Mucosa of descending colon (tissue), 3 donors: ENCODE results near the gene ZMIZ1. TPM values are rescaled to one million over a fixed set of nuclear protein-coding genes. Genes with fewer than 3 reads are reported as not detected.

Experiments
- ATAC-seq: fragments of 200-7000 bp; cut with Tn5 transposase; one replicate; pipeline ENCODE4 v1.9.1; 2020; ENCODE audit warnings: mild to moderate bottlenecking, moderate library complexity
- DNase-seq, 3 donors: peaks; one replicate each; pipeline ENCODE4 v3.0.0-alpha.2; 2020
- H3K36me3 ChIP-seq: fragments of 200-600 bp; one replicate; pipeline ENCODE4 v1.8.0; 2021; ENCODE audit warnings: low read depth, mild to moderate bottlenecking
- H3K4me1 ChIP-seq: fragments of 200-600 bp; one replicate; pipeline ENCODE4 v1.8.0; 2021; ENCODE audit warnings: low read depth, mild to moderate bottlenecking
- H3K4me3 ChIP-seq: fragments of 200-600 bp; one replicate; pipeline ENCODE4 v1.8.0; 2021; ENCODE audit warnings: mild to moderate bottlenecking
- H3K9me3 ChIP-seq: fragments of 200-600 bp; one replicate; pipeline ENCODE4 v1.8.0; 2021; ENCODE audit warnings: mild to moderate bottlenecking
- intact Hi-C, 2 donors: fragments of 100-400 bp; cut with DNase I in 1 of 2; cut with micrococcal nuclease in 1 of 2; formaldehyde crosslinking; loops; one replicate each; pipeline versions ENCODE4 v1.11.0 to v1.11.1; 2022; cut with DNase I, micrococcal nuclease
- total RNA-seq, 3 donors: library from RNA; stranded (reverse); fragmentation: NEBNext Ultra II Directional in 2 of 3; extraction: Animal tissue kit (Norgen Biotek cat#: 25700) in 2 of 3; gene quantifications; one replicate each; pipeline versions ENCODE4 v1.2.1 to v1.2.4, GENCODE V29; 2021 to 2023
- TF ChIP-seq, protein P1 (sequence below): fragments of 200-600 bp; IDR thresholded peaks from one replicate; pipeline ENCODE4 v1.8.0; 2022; ENCODE audit warnings: antibody characterized with exemption, mild to moderate bottlenecking
- donor health status: DM: no; HTN: no; CAD: no; lungs with moderate emphysema.
- donor health status: DM: no; HTN: no; CAD: no.
- donor health status: DM: no; HTN: yes; CAD: no.

The ZMIZ1 gene
- total RNA-seq, 3 donors from 2014 or later: 61.4 to 103 (median 89.1) TPM

DNA sequence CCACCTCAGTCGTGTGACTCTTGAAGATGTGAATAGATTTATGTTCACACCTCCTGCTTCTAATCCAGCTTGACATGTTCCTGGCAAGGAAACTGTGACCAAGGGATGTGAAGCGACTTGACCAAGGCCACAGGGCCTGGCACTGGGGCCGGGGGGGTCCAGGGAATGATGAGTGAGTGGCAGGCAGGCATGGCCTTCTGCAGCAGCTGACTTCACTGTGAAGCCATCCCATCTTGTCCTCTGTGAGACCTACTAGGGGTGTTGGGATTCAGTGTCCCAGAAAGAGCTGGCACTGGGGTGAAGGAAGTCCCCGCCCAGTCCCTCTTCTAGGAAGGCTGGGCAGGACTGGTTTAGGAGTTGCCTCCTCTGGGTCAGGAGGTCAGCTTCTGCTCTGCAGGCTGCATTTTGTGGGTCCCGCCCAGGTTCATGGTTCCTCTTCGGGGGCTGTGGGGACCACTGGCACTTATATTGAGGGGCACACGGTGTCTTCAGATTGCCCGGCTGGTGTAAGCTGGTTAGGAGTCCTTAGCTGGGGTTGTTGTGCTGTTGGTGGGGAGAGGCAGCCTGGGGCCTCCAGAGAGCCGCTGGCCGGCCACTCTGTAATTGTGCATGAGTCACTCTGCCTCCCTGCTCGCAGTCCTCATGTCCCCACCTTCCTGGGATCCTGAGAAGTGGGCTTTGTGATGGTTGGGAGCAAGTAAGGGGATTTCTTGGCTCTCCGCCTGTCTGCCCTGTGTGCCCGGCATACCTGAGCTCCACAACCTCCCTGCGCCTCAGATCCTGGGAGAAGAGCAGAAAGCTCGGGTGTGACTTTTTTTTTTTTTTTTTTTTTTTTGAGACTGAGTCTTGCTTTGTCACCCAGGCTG lies 11.0 kb downstream of the ZMIZ1 start:
- ATAC-seq (peak; percentile 5), DNase-seq (peak in 1 of 3 donors; percentile 60)
- H3K36me3 ChIP-seq: no peaks in the 10 kb centered on the region
- H3K9me3 ChIP-seq: no peaks in the 10 kb centered on the region
- TF ChIP-seq, protein P1, sequence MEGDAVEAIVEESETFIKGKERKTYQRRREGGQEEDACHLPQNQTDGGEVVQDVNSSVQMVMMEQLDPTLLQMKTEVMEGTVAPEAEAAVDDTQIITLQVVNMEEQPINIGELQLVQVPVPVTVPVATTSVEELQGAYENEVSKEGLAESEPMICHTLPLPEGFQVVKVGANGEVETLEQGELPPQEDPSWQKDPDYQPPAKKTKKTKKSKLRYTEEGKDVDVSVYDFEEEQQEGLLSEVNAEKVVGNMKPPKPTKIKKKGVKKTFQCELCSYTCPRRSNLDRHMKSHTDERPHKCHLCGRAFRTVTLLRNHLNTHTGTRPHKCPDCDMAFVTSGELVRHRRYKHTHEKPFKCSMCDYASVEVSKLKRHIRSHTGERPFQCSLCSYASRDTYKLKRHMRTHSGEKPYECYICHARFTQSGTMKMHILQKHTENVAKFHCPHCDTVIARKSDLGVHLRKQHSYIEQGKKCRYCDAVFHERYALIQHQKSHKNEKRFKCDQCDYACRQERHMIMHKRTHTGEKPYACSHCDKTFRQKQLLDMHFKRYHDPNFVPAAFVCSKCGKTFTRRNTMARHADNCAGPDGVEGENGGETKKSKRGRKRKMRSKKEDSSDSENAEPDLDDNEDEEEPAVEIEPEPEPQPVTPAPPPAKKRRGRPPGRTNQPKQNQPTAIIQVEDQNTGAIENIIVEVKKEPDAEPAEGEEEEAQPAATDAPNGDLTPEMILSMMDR: no peak
- no peak overlapping the region for H3K4me3 ChIP-seq
- intact Hi-C loops: loop anchor here (10.0 kb wide), 1 partner anchor 115 kb away; no protein-coding TSS in a partner anchor
- peaks cover 99% of the 10 kb centered on the region for H3K4me1 ChIP-seq

DNA sequence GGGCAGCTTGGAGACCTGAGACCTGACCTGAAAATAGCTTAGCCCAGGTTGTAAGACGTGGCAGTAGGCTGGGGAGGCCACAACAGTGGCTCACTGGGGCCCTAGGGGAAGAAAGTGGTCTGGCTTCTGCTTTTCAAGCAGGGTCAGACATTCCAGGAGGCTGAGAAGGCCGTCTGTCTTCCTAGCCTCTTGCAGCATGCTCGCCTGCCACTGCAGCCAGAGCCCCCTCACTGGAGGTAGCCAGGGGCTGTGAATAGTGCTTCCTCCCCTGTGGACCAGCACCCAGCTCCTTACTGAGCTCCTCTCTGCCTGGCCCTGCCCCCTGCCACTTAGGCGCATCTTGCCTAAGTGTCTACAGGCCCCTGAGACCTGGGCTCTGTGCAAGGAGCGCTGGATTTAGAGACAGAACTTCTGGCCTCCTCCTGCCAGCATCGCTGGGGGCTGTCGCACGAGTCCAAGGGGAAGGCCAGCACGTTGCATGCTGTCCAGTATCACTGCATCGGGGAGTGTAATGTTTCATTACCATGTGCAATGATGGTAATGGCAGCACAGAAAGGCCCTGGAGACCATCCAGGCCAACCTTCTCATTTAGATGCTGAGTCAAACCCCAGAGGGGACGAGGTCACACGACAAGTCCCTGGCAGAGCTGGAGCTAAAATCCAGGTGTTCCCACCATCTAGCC lies 12.7 kb downstream of the ZMIZ1 start:
- Histone ChIP-seq H3K4me3 (no peak overlapping the region), H3K36me3 (no peaks in the 10 kb centered on the region), H3K4me1 (peaks cover 96% of the 10 kb centered on the region), H3K9me3 (no peaks in the 10 kb centered on the region)
- TF ChIP-seq, protein P1: no peak
- ATAC-seq: no peak
- no peak for DNase-seq
- intact Hi-C loops: no loop called here

DNA sequence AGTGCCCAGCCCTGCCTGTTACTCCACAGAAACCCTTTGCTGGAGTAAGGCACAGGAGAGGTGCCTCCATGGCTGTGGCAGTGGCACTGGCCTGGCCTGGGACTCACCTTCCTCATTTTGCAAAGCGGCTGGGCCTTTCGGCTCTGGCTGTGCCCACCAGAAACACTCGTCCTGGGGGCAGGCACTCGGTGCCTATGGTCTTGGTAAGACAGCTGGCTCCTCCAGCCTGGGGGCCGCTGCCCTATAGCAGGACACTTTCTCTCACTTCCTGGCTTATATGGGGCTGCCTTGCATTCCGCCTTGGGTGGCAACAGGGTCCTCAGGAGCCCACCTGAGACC lies 13.2 kb downstream of the ZMIZ1 start:
- Histone ChIP-seq H3K4me3 (no peak overlapping the region), H3K36me3 (no peaks in the 10 kb centered on the region), H3K9me3 (no peaks in the 10 kb centered on the region), H3K4me1 (peaks cover 95% of the 10 kb centered on the region)
- intact Hi-C loops: no loop called here
- TF ChIP-seq, protein P1: no peak
- ATAC-seq (no peak), DNase-seq (no peak)

DNA sequence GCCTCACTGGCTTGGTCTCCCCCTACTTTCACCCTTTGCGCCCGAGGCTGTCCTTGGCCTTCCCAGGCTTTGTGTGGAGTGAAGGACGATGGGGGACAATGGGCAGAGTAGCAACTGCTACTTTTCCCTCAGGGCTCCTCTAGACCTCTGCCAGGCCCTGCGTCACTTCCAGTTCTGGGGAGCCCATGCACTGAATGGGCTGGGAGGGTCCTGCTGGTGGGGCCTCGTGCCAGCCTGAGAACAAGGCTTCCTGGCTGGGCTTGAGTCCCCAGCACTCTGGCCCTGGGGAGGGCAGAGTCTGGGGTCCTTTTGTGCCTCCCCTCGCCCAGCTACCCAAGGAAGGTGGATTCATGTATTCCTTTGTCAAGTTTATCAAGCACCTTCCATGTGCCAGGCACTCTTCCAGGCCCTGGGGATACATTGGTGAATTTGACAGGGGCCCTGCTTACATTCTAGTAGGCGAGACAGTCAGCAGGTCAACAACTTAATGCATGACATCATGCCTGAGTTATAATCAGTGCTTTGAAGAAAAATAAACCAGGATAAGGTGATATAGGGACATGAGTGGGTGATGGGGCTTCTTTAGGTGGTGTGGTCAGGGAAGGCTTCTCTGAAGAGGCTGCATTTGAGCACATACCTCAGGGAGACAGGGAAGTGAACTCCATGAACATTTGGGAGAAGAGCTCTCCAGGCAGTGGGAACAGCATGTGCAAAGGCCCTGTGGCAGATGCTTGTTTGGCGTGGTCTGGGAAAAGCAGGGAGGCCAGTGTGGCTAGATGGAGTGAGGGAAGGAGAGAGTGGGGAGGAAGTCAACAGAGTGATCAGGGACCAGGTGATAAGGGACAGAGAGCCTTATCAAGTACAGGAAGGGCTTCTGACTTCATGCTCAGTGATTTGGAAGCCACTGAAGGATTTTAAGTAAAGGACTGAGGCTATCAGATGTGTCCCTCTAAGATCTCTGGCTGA lies 14.1 kb downstream of the ZMIZ1 start:
- Histone ChIP-seq H3K36me3 (no peaks in the 10 kb centered on the region), H3K4me1 (peaks cover 95% of the 10 kb centered on the region), H3K9me3 (no peaks in the 10 kb centered on the region), H3K4me3 (no peak overlapping the region)
- intact Hi-C loops: no loop called here
- ATAC-seq (no peak), DNase-seq (no peak)
- TF ChIP-seq, protein P1: no peak
